GM23248 (cell line): ENCODE data around the gene SPATS2L.

Experiments
- EZH2 ChIP-seq: fragments of 200-600 bp; sonication (generic); IDR thresholded peaks from 2 replicates; pipeline ENCODE4 v1.6.1; 2018; ENCODE audit warnings: antibody characterized with exemption, mild to moderate bottlenecking; ENCODE audit not compliant: insufficient read depth, poor library complexity, severe bottlenecking
- EZH2phosphoT487 ChIP-seq: fragments of 200-600 bp; sonication (generic); IDR thresholded peaks from 2 replicates; pipeline ENCODE4 v1.6.1; 2018; ENCODE audit warnings: antibody characterized with exemption, moderate library complexity, mild to moderate bottlenecking, low read depth; ENCODE audit not compliant: insufficient read depth

- TF ChIP-seq EZH2phosphoT487 (no peak), EZH2 (no peak)
Observed at GRCh38 chr2:200393191-200393590, 86.7 kb downstream of the SPATS2L start.
